Stimulated activated CD8-positive, alpha-beta memory T cell treated with anti-CD3 and anti-CD28 coated beads, Interleukin-7, amount 100 ng/mL, for 48 hours (primary cell): ENCODE measurements around the gene OR9Q1.
"Not testable (repeated sequence)": the region's sequence is repeated elsewhere in the genome, so short reads cannot be mapped to it uniquely, and the experiment has no call there.

Experiments used
- DNase-seq, 2 donors: peaks; one replicate each; pipeline ENCODE4 v3.0.0-alpha.2; 2020; ENCODE audit warnings: low read depth in 1 of 2; ENCODE audit errors: extremely low read depth in 1 of 2

Gene OR9Q1

GRCh38 chr11:58125469-58125868, 101.8 kb downstream of the OR9Q1 start, which contains the start of gene OR9I1:
Gene OR9I1 (minus strand): TSS chr11:58125530. CDS start chr11:58119444, 6,086 bp downstream.
- no peak for DNase-seq

- DNase-seq = no peak
These were observed 103.7 kb downstream of the OR9Q1 start for GRCh38 chr11:58127350-58127749.

DNA sequence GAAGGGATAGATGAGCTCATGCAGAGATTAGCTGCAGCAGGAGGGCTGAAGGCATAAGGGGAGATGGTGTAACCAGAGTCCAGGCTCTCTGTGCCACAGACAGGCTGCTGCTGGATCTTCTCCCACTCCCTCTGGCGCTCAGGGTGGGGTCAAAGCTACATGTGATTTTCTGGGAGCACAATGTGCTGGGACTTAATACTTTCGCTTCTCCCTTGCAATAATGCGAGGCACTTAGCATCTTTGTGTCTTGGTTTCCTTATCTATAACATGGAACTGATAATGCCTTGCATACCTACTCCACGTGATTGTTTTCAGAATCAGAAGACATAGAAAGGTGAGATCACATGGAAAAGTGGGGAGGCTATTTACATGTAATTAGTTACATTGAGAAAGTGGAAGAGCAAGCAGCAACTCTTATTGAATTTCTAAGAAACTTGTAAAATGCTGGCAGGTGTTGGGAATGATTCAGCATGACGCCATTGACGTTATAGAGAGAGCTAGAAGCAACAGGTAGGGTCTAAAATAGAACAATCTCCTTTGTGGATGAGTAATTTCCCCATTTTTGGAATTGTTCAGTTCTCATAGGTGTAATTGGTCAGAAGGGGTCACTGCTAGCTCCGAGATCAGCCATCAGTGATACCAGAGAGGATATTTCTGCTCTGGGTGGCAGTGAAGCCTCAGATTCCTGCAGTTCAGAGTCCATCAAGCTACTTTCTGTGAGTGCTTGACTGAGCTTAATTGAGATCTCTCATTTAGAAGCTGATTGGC, 109.8 kb downstream of the OR9Q1 start:
- DNase-seq = no peak

- DNase-seq = no peak
These were observed 110.5 kb downstream of the OR9Q1 start for GRCh38 chr11:58134151-58134550.

GRCh38 chr11:58135171-58135570, 111.5 kb downstream of the OR9Q1 start:
- DNase-seq = no peak

DNA sequence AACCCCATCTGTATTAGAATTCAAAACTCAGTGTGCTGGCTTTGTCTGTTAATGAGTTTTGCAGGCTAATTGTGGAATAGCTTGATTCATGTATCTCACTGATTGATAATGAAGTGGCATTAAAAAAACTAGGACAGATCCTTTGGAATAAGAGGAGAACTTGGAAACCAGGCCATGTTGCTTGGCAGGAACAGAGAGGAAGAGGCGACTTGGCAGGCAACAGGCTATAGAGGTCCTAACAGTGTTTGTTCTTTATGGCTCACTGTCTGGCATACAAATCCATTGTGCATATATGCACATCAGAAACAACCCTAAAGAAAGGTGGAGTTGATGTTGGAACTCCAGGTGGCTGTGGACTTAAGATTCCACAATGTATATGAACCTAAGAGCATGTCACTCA, 119.1 kb downstream of the OR9Q1 start:
- no peak for DNase-seq

DNA sequence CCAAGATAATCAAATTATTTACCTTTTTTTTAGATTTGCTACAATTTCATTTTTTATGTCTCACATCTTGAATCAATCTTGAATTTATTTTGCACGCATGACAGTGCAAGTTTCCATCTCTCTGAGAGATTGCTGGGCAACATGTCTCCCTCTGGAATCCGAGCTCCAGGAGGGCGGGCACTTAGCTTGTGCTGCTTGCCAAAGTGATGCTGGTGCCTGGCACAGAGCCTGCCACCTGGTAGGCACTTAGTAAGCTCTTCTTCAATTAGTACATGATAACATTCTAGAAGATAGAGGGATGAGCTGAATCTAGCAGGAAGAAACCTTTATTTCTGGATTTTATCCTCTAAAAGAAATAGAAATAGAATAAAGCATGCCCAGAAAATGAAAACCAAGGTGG, 129.1 kb downstream of the OR9Q1 start:
- no peak for DNase-seq

- DNase-seq = no peak
These were observed 140.7 kb downstream of the OR9Q1 start for GRCh38 chr11:58164389-58164788.

DNA sequence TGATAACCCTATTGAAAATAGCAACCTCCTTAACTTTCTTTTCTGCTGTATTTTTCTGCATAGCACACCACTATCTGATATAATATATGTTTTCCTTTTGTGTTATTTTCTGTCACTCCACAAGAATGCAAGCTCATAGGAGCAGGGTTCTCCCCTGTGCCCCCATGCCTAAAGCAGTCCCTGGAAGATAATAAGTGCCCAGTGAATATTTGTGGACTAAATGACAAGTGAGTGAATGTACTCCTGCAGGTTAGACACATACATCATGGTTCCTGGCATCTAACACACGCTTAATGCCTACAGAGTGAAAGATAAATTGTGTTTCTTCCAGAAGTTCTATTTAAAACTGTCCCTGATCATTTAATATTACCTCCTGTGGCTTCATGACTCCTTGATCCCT, 141.3 kb downstream of the OR9Q1 start:
- DNase-seq = no peak

- DNase-seq = no peak
These were observed 141.9 kb downstream of the OR9Q1 start for GRCh38 chr11:58165504-58166106.

GRCh38 chr11:58177409-58178054, 153.9 kb downstream of the OR9Q1 start:
- DNase-seq = no peak

DNA sequence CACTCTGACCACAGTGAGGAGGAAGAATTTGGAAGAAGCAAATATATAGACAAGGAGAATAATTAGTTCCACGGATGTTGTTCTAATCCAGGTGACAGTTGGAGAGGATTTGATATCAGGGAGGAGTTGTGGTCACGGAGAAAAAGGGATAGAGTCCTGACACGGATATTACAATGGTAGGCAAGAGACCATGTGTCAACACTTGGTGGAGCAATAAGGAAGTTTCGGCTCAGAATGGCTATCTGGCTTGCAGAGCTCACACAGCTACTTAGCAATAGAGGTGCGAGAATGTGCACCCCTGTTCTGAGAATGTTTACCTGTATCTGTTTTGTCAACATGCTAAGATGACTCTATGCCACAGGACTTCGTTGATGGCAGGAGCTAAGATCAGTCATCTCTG, 154.8 kb downstream of the OR9Q1 start:
- no peak for DNase-seq

DNA sequence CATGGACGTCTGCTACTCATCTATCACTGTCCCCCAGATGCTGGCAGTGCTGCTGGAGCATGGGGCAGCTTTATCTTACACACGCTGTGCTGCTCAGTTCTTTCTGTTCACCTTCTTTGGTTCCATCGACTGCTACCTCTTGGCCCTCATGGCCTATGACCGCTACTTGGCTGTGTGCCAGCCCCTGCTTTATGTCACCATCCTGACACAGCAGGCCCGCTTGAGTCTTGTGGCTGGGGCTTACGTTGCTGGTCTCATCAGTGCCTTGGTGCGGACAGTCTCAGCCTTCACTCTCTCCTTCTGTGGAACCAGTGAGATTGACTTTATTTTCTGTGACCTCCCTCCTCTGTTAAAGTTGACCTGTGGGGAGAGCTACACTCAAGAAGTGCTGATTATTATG, 156.0 kb downstream of the OR9Q1 start:
- no peak for DNase-seq

- no peak for DNase-seq
These were observed 163.3 kb downstream of the OR9Q1 start for GRCh38 chr11:58186938-58187337.

- no peak for DNase-seq
These were observed 165.1 kb downstream of the OR9Q1 start, which contains the start of gene OR9Q2 for GRCh38 chr11:58188770-58189169. Gene OR9Q2 (plus strand): TSS chr11:58189070. CDS start chr11:58190491, 1,421 bp downstream.

GRCh38 chr11:58192229-58192628, 168.5 kb downstream of the OR9Q1 start:
- DNase-seq = no peak

GRCh38 chr11:58193391-58193790, 169.7 kb downstream of the OR9Q1 start:
- no peak for DNase-seq

GRCh38 chr11:58195939-58196338, 172.3 kb downstream of the OR9Q1 start:
- no peak for DNase-seq

DNA sequence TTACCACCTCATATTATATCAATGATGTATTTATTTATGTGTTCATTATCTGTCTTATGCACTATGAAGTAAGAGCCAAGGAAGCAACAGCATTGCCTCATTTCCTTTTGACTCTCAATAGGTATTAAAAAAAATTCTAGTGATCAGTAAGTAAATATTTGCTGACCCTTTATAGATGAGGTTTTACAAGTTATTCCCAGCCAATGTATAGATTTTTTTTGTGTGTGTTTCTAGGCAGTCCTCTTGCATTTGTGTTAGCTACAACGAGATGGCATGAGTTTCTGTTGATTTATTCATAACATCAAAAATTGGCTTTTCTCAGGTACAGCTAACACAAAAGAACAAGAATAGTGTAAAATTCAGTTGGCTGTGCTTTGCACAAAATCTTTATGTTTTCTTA, 175.6 kb downstream of the OR9Q1 start:
- no peak for DNase-seq

- DNase-seq = no peak
These were observed 180.4 kb downstream of the OR9Q1 start, which contains the start of gene OR1S2 for GRCh38 chr11:58204042-58204441. Gene OR1S2 (minus strand): TSS chr11:58204142. CDS start chr11:58204142, 0 bp downstream.

DNA sequence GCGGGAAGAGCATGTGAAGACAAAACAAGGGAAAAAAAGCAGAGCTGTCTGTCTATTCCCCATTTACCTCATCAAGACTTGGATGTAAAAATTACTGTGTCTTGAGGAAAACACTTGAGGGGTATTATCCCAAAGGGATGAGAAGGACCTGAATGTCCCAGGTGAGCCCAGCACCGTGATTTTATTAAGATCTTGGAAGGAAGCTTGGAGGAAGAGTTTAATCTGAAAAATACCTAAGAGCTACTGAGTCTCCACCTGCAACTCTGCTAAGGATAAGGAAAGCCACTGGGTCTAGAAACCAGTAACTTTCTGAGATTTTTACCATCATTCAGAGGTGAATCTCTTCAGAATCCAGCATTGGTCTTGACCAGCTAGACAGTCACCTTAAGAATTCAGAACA, 188.7 kb downstream of the OR9Q1 start, which contains the start of gene OR1S1:
TSS of gene OR1S1 (plus strand) at position 301 of the 400 bp plus-strand sequence.
- not testable (repeated sequence) for DNase-seq

GRCh38 chr11:58216476-58216875, 192.8 kb downstream of the OR9Q1 start:
- DNase-seq = no peak
